IMR-90 (cell line): ENCODE data around the gene BFAR. TPM values are rescaled to one million over a fixed set of nuclear protein-coding genes. Genes with fewer than 3 reads are reported as not detected.

Source experiments
- ATAC-seq: fragments of 200-7000 bp; cut with Tn5 transposase; 2 replicates; pipeline ENCODE4 v1.9.1; 2020; ENCODE audit warnings: low read depth, mild to moderate bottlenecking, moderate library complexity
- BruUV-seq: library from RNA; stranded (reverse); fragments of 400-500 nt; replicated peaks from 2 replicates; lab custom pipeline; 2021; lab: Mats Ljungman, UMichigan
- CTCF ChIA-PET: fragments of 300-600 bp; formaldehyde crosslinking; extraction: SDS; loops from one replicate; lab custom pipeline; 2021; ENCODE audit warnings: antibody characterized with exemption; lab: Yijun Ruan, JAX
- POLR2A ChIA-PET: fragments of 300-600 bp; sonication (Branson Sonifier 250); formaldehyde crosslinking; loops from one replicate; lab custom pipeline; 2022; ENCODE audit warnings: antibody characterized with exemption; ENCODE audit not compliant: unreplicated experiment; lab: Charles Lee
- DNase-seq: peaks from one replicate; pipeline ENCODE4 v3.0.0; 2013
- H2AFZ ChIP-seq: replicated peaks from 2 replicates; pipeline ENCODE3; 2013; ENCODE audit warnings: low read length, mild to moderate bottlenecking; ENCODE audit not compliant: poor library complexity
- H2AK5ac ChIP-seq: 2 replicates; pipeline ENCODE4 v1.6.1; 2013; ENCODE audit warnings: low read depth, low read length, inconsistent platforms
- H2AK9ac ChIP-seq: replicated peaks from 2 replicates; pipeline ENCODE3; 2013; ENCODE audit warnings: mild to moderate bottlenecking, low read depth, low read length, moderate library complexity; ENCODE audit not compliant: poor library complexity
- H2BK120ac ChIP-seq: 2 replicates; pipeline ENCODE4 v1.6.1; 2013; ENCODE audit warnings: low read depth, low read length, inconsistent platforms
- H2BK15ac ChIP-seq: 3 replicates; pipeline ENCODE4 v1.6.1; 2013; ENCODE audit warnings: low read depth, low read length, inconsistent platforms
- H2BK20ac ChIP-seq: 2 replicates; pipeline ENCODE4 v1.6.1; 2013; ENCODE audit warnings: low read depth, mild to moderate bottlenecking, inconsistent platforms, low read length, moderate library complexity
- H2BK5ac ChIP-seq: 2 replicates; pipeline ENCODE4 v1.6.1; 2013; ENCODE audit warnings: mild to moderate bottlenecking, low read depth, low read length, inconsistent platforms; ENCODE audit not compliant: poor library complexity, severe bottlenecking
- H3K14ac ChIP-seq: replicated peaks from 2 replicates; pipeline ENCODE4 v1.6.1; 2013; ENCODE audit warnings: low read depth, low read length, inconsistent platforms
- H3K18ac ChIP-seq: 2 replicates; pipeline ENCODE4 v1.6.1; 2013; ENCODE audit warnings: low read depth, low read length, control low read depth
- H3K23ac ChIP-seq: 2 replicates; pipeline ENCODE4 v1.6.1; 2013; ENCODE audit warnings: low read depth, low read length, inconsistent platforms
- H3K27ac ChIP-seq: 2 replicates; pipeline ENCODE4 v1.5.1; 2013; ENCODE audit warnings: mild to moderate bottlenecking, control low read depth, low read length; ENCODE audit not compliant: insufficient read depth
- H3K27me3 ChIP-seq: 2 replicates; pipeline ENCODE4 v1.6.1; 2013; ENCODE audit warnings: low read length; ENCODE audit not compliant: control insufficient read depth, insufficient read depth
- H3K36me3 ChIP-seq: 2 replicates; pipeline ENCODE4 v1.6.1; 2013; ENCODE audit warnings: low read length, mixed read lengths; ENCODE audit not compliant: control insufficient read depth, insufficient read depth
- H3K4ac ChIP-seq: 2 replicates; pipeline ENCODE4 v1.6.1; 2013; ENCODE audit warnings: low read depth, low read length, inconsistent platforms
- H3K4me1 ChIP-seq: 2 replicates; pipeline ENCODE4 v1.6.1; 2013; ENCODE audit warnings: low read length, mixed read lengths; ENCODE audit not compliant: control insufficient read depth, insufficient read depth
- H3K4me2 ChIP-seq: 2 replicates; pipeline ENCODE4 v1.6.1; 2013; ENCODE audit warnings: low read depth, mild to moderate bottlenecking, control low read depth, low read length, moderate library complexity
- H3K4me3 ChIP-seq: 2 replicates; pipeline ENCODE4 v1.5.1; 2013; ENCODE audit warnings: low read depth, mild to moderate bottlenecking, control low read depth, low read length, moderate library complexity; ENCODE audit not compliant: insufficient read depth
- H3K56ac ChIP-seq: 2 replicates; pipeline ENCODE4 v1.6.1; 2013; ENCODE audit warnings: low read length, inconsistent platforms; ENCODE audit not compliant: insufficient read depth; ENCODE audit errors: extremely low read depth
- H3K79me1 ChIP-seq, 2 experiments: 2 replicates each; pipeline ENCODE4 v1.6.1; 2013; ENCODE audit warnings: low read length in 2 of 2, inconsistent platforms in 1 of 2, low read depth in 1 of 2
- H3K9ac ChIP-seq: 2 replicates; pipeline ENCODE4 v1.6.1; 2013; ENCODE audit warnings: low read depth, low read length, control low read depth
- H3K9me1 ChIP-seq: 2 replicates; pipeline ENCODE4 v1.6.1; 2013; ENCODE audit warnings: low read length, inconsistent platforms; ENCODE audit not compliant: insufficient read depth
- H3K9me3 ChIP-seq: 2 replicates; pipeline ENCODE4 v1.6.1; 2013; ENCODE audit warnings: low read length; ENCODE audit not compliant: control insufficient read depth, insufficient read depth
- H4K20me1 ChIP-seq: 2 replicates; pipeline ENCODE4 v1.6.1; 2013; ENCODE audit warnings: low read length, inconsistent platforms; ENCODE audit not compliant: insufficient read depth
- H4K5ac ChIP-seq: 2 replicates; pipeline ENCODE4 v1.6.1; 2013; ENCODE audit warnings: mild to moderate bottlenecking, low read depth, low read length, control low read depth
- H4K8ac ChIP-seq, 2 experiments: 2 replicates each; pipeline ENCODE4 v1.6.1; 2013; ENCODE audit warnings: low read depth in 2 of 2, low read length in 2 of 2, control low read depth in 1 of 2, inconsistent platforms in 1 of 2
- H4K91ac ChIP-seq: 2 replicates; pipeline ENCODE4 v1.6.1; 2013; ENCODE audit warnings: low read depth, low read length, inconsistent platforms; ENCODE audit not compliant: insufficient read depth
- BHLHE40 ChIP-seq: fragments of 150-350 bp; IDR thresholded peaks from 2 replicates; pipeline ENCODE4 v1.6.1; 2016; ENCODE audit warnings: mild to moderate bottlenecking, low read depth, low read length
- CEBPB ChIP-seq: IDR thresholded peaks from 2 replicates; pipeline ENCODE4 v1.6.1; 2012; ENCODE audit warnings: low read depth, low read length, improper control_type of control experiment
- CHD1 ChIP-seq: IDR thresholded peaks from 2 replicates; pipeline ENCODE4 v1.6.1; 2012; ENCODE audit warnings: low read depth, low read length, improper control_type of control experiment
- ELK1 ChIP-seq: fragments of 150-350 bp; IDR thresholded peaks from 2 replicates; pipeline ENCODE4 v1.6.1; 2016; ENCODE audit warnings: low read depth, mild to moderate bottlenecking, low read length, moderate library complexity, borderline replicate concordance
- FOS ChIP-seq: fragments of 150-350 bp; IDR thresholded peaks from 2 replicates; pipeline ENCODE4 v1.6.1; 2016; ENCODE audit warnings: low read depth, low read length
- MAFK ChIP-seq: IDR thresholded peaks from 2 replicates; pipeline ENCODE4 v1.6.1; 2012; ENCODE audit warnings: low read depth, low read length, improper control_type of control experiment
- MAZ ChIP-seq: IDR thresholded peaks from 2 replicates; pipeline ENCODE4 v1.6.1; 2012; ENCODE audit warnings: low read depth, mild to moderate bottlenecking, low read length, improper control_type of control experiment, moderate library complexity, borderline replicate concordance
- MXI1 ChIP-seq: IDR thresholded peaks from 2 replicates; pipeline ENCODE4 v1.6.1; 2012; ENCODE audit warnings: low read depth, mild to moderate bottlenecking, low read length, moderate library complexity, borderline replicate concordance
- NFE2L2 ChIP-seq: fragments of 150-350 bp; IDR thresholded peaks from 2 replicates; pipeline ENCODE4 v1.6.1; 2016; ENCODE audit warnings: low read depth, mild to moderate bottlenecking, low read length
- POLR2A ChIP-seq: IDR thresholded peaks from 2 replicates; pipeline ENCODE4 v1.6.1; 2012; ENCODE audit warnings: mild to moderate bottlenecking, low read depth, low read length
- RAD21 ChIP-seq: IDR thresholded peaks from 2 replicates; pipeline ENCODE4 v1.6.1; 2012; ENCODE audit warnings: low read length, improper control_type of control experiment
- RCOR1 ChIP-seq: IDR thresholded peaks from 2 replicates; pipeline ENCODE4 v1.6.1; 2012; ENCODE audit warnings: mild to moderate bottlenecking, low read length, improper control_type of control experiment; ENCODE audit not compliant: insufficient replicate concordance
- RFX5 ChIP-seq: IDR thresholded peaks from 2 replicates; pipeline ENCODE4 v1.8.0; 2012; ENCODE audit warnings: low read depth, mild to moderate bottlenecking, low read length, moderate library complexity
- SMC3 ChIP-seq: fragments of 150-350 bp; IDR thresholded peaks from 2 replicates; pipeline ENCODE4 v1.6.1; 2016; ENCODE audit warnings: low read depth, mild to moderate bottlenecking, antibody characterized with exemption, low read length, moderate library complexity
- WGBS, 2 experiments: methylation state at CpG; one replicate each; pipeline versions ENCODE4 v1.1.5 to v1.1.7; 2013; ENCODE audit warnings: missing lambda C conversion rate in 2 of 2; ENCODE audit not compliant: insufficient read length in 1 of 2; ENCODE audit errors: extremely low coverage in 2 of 2; 5-methylcytosine and 5-hydroxymethylcytosine counted together
- dilution Hi-C: fragments of 300-500 bp; cut with HindIII; formaldehyde crosslinking; loops from one replicate; pipeline ENCODE4 v1.14.3; 2018; ENCODE audit warnings: low sequenced_read_pairs; ENCODE audit not compliant: unreplicated experiment
- in situ Hi-C: fragments of 300-500 bp; cut with MboI; formaldehyde crosslinking; loops from 3 replicates; pipeline ENCODE4 v1.14.3; 2019; ENCODE audit warnings: low sequenced_read_pairs, inconsistent platforms, mixed read lengths
- intact Hi-C: fragments of 100-400 bp; cut with micrococcal nuclease; formaldehyde crosslinking; loops from 2 replicates; pipeline ENCODE4 v1.10.0; 2022
- polyA plus RNA-seq, 3 experiments: library from polyadenylated mRNA; depleted of rRNA; stranded (reverse); fragments of >200 nt; gene quantifications; 2 replicates each; pipeline ENCODE4 v1.2.3, GENCODE V29; 2012; ENCODE audit warnings: low replicate concordance in 1 of 3
- total RNA-seq: library from RNA; depleted of rRNA; stranded (reverse); fragments of >200 nt; gene quantifications from 2 replicates; pipeline ENCODE4 v1.2.3, GENCODE V29; 2012
- TF ChIP-seq, protein P1 (sequence below): conservative IDR thresholded peaks from 2 replicates; pipeline ENCODE4 v1.5.1; 2012; ENCODE audit warnings: mild to moderate bottlenecking, low read depth, low read length, improper control_type of control experiment
- TF ChIP-seq, protein P2 (sequence below): fragments of 150-350 bp; IDR thresholded peaks from 2 replicates; pipeline ENCODE4 v1.6.1; 2017; ENCODE audit warnings: mild to moderate bottlenecking, antibody characterized with exemption, low read length, low read depth

BFAR gene
- total and polyA plus RNA-seq, 2 of the 4 experiments (the other 2 are of a cell fraction) = 46.6 to 56.5 TPM

DNA sequence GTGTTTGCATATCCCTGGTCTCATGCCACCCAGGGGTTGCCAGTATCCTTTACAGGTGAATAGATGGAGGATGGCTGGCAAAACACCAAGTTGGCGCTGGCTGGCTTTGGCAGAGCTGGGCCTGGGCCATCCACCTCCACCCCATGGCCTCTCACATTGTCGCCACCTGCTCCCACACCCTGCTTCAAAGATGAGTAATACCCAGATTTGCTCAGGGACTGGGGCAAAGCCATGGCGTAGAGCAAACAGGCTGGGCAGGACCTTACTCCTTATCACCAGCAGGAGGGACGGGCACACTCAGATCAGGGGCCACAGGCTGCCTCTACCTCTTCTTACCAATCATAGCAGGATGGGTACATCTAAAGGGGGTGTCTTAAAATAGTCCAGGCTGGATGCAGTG, 37.0 kb downstream of the BFAR start:
- no peak overlapping the region for H3K23ac ChIP-seq
- dilution Hi-C loops (no loop called here), in situ Hi-C loops (no loop called here), intact Hi-C loops (no loop called here)
- no peak overlapping the region for H4K5ac ChIP-seq
- no peak overlapping the region for H4K8ac ChIP-seq
- no peaks in the 10 kb centered on the region for H3K4me1 ChIP-seq
- no peak overlapping the region for H3K27ac ChIP-seq
- H3K18ac ChIP-seq = no peak overlapping the region
- no peak for ATAC-seq
- no peak for TF ChIP-seq MXI1
- TF ChIP-seq RCOR1 = no peak
- TF ChIP-seq NFE2L2 = no peak
- no peak for TF ChIP-seq CEBPB
- TF ChIP-seq RAD21 = no peak
- TF ChIP-seq SMC3 = no peak
- TF ChIP-seq ELK1 = no peak
- TF ChIP-seq BHLHE40 = no peak
- TF ChIP-seq, protein P1, sequence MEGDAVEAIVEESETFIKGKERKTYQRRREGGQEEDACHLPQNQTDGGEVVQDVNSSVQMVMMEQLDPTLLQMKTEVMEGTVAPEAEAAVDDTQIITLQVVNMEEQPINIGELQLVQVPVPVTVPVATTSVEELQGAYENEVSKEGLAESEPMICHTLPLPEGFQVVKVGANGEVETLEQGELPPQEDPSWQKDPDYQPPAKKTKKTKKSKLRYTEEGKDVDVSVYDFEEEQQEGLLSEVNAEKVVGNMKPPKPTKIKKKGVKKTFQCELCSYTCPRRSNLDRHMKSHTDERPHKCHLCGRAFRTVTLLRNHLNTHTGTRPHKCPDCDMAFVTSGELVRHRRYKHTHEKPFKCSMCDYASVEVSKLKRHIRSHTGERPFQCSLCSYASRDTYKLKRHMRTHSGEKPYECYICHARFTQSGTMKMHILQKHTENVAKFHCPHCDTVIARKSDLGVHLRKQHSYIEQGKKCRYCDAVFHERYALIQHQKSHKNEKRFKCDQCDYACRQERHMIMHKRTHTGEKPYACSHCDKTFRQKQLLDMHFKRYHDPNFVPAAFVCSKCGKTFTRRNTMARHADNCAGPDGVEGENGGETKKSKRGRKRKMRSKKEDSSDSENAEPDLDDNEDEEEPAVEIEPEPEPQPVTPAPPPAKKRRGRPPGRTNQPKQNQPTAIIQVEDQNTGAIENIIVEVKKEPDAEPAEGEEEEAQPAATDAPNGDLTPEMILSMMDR = no peak
- TF ChIP-seq, protein P2, sequence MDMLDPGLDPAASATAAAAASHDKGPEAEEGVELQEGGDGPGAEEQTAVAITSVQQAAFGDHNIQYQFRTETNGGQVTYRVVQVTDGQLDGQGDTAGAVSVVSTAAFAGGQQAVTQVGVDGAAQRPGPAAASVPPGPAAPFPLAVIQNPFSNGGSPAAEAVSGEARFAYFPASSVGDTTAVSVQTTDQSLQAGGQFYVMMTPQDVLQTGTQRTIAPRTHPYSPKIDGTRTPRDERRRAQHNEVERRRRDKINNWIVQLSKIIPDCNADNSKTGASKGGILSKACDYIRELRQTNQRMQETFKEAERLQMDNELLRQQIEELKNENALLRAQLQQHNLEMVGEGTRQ = no peak
- no peak for TF ChIP-seq MAFK
- no peak for TF ChIP-seq RFX5
- no peak for TF ChIP-seq CHD1
- TF ChIP-seq POLR2A = no peak
- no peak for TF ChIP-seq FOS
- no peak for TF ChIP-seq MAZ
- H2AFZ ChIP-seq = no peak overlapping the region
- no peak overlapping the region for H2BK15ac ChIP-seq
- no peaks in the 10 kb centered on the region for H4K20me1 ChIP-seq
- H3K4me3 ChIP-seq = no peak overlapping the region
- ChIA-PET CTCF (no interaction called here), POLR2A (no interaction called here)
- no peak overlapping the region for H2BK5ac ChIP-seq
- H2BK120ac ChIP-seq = no peak overlapping the region
- peaks cover 21% of the 10 kb centered on the region for H3K36me3 ChIP-seq
- no peak overlapping the region for H3K9ac ChIP-seq
- 0 out of 2 replicates have a peak, but pooled peaks cover 3% of the 10 kb centered on the region for H3K9me1 ChIP-seq
- WGBS, 2 experiments = 100% methylated on average over 1 of the region's 4 CpGs; no CpG with 5 or more reads in 1 of the 2 experiments
- no peak overlapping the region for H2BK20ac ChIP-seq
- no peaks in the 10 kb centered on the region for H3K79me1 ChIP-seq
- no peaks in the 10 kb centered on the region for H3K9me3 ChIP-seq
- H2AK9ac ChIP-seq = no peak overlapping the region
- DNase-seq = no peak
- H3K4ac ChIP-seq = no peak overlapping the region
- no peak overlapping the region for H3K14ac ChIP-seq
- no peak overlapping the region for H2AK5ac ChIP-seq
- no peak overlapping the region for H3K4me2 ChIP-seq
- BruUV-seq = no TSS peak
- H3K27me3 ChIP-seq = no peaks in the 10 kb centered on the region
- H3K56ac ChIP-seq = no peak overlapping the region
- H4K91ac ChIP-seq = no peak overlapping the region
